Vagina (tissue), 2 donors: ENCODE measurements around the gene POU2F1.

Experiments used
- CTCF ChIP-seq, 3 experiments: fragments of 450-650 bp in 2 of 3; fragments of 200-600 bp in 1 of 3; sonication (generic) in 1 of 3; IDR thresholded peaks; one replicate each; pipeline ENCODE4 v1.5.1; 2017 to 2019; ENCODE audit warnings: antibody characterized with exemption in 3 of 3, mild to moderate bottlenecking in 2 of 3, moderate library complexity in 2 of 3
- POLR2AphosphoS5 ChIP-seq, 2 donors: sonication (generic); formaldehyde crosslinking; IDR thresholded peaks; one replicate each; pipeline ENCODE4 v1.9.0; 2017; ENCODE audit warnings: antibody characterized with exemption in 2 of 2, mild to moderate bottlenecking in 2 of 2, low read depth in 1 of 2; ENCODE audit not compliant: insufficient read depth in 1 of 2

GRCh38 chr1:167301355-167301754 is 80.7 kb downstream of the POU2F1 start:
- TF ChIP-seq CTCF (IDR thresholded peaks at IDR 0.05) (no peak), POLR2AphosphoS5 (IDR thresholded peaks at IDR 0.05; ENCODE audit: insufficient read depth in 1 of 2, low read depth in 1 of 2) (no peak)
